ENCODE data around the gene EXOC3L4.

The EXOC3L4 gene

DNA sequence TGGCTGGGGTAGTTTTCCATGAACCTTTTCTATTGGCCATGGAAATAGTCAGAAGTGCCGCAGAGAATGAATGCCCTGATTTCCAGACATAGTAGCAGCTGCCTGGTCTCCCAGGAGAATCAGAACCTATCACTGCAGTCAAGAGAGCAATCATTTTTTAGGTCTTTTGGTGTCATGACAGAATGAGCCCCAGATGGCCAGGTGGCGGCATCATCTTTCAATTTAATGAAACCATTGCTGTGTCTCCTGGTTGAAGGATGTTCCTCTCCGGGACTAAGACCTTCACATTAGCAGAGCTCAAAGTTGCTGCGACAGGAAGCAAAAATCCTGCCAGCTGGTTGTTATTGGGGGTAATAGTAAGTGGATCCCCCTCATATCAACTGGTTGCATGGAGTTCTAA is 47.5 kb downstream of the EXOC3L4 start:
- no peak overlapping the region for H3K4me3 ChIP-seq (ENCODE audit: low read depth, low read length)
- DNase-seq (ENCODE audit: low read depth): no peak
- in situ Hi-C loops (cut with HindIII; ENCODE audit: low sequenced_read_pairs): no loop called here
- TF ChIP-seq, protein P1, sequence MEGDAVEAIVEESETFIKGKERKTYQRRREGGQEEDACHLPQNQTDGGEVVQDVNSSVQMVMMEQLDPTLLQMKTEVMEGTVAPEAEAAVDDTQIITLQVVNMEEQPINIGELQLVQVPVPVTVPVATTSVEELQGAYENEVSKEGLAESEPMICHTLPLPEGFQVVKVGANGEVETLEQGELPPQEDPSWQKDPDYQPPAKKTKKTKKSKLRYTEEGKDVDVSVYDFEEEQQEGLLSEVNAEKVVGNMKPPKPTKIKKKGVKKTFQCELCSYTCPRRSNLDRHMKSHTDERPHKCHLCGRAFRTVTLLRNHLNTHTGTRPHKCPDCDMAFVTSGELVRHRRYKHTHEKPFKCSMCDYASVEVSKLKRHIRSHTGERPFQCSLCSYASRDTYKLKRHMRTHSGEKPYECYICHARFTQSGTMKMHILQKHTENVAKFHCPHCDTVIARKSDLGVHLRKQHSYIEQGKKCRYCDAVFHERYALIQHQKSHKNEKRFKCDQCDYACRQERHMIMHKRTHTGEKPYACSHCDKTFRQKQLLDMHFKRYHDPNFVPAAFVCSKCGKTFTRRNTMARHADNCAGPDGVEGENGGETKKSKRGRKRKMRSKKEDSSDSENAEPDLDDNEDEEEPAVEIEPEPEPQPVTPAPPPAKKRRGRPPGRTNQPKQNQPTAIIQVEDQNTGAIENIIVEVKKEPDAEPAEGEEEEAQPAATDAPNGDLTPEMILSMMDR (IDR thresholded peaks at IDR 0.05; ENCODE audit: low read depth, low read length, missing control alignments): no peak

DNA sequence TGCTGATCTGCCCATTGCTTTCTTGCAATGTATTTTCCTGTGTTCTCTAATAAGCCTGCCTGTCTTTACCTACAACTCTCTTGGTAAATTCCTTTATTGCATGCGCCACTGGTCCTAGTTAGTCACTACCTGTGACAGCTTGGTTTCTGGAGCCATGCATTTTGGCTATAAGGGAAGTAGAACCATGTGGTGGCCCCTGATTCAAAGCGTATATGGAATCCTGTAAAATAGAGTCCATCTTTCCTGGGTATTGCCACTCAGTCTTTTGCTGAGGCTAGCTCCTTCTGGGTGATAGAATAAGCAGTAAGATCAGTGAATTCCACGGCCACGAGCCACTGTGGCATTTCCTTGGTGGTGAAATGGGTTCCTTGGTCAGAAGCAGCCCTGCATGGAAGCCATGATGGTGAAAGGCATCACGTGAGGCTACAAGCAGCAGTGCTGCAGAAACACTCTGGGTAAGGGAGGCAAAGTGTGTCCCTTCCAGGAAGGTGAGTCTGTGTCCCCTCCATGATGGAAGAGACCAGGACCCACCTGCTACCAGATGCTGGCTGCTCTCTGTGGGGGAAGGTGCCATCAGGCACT is 48.3 kb downstream of the EXOC3L4 start:
- no peak overlapping the region for H3K4me3 ChIP-seq (ENCODE audit: low read depth, low read length)
- TF ChIP-seq, protein P1 (IDR thresholded peaks at IDR 0.05; ENCODE audit: low read depth, low read length, missing control alignments): no peak
- in situ Hi-C loops (cut with HindIII; ENCODE audit: low sequenced_read_pairs): no loop called here
- no peak for DNase-seq (ENCODE audit: low read depth)

DNA sequence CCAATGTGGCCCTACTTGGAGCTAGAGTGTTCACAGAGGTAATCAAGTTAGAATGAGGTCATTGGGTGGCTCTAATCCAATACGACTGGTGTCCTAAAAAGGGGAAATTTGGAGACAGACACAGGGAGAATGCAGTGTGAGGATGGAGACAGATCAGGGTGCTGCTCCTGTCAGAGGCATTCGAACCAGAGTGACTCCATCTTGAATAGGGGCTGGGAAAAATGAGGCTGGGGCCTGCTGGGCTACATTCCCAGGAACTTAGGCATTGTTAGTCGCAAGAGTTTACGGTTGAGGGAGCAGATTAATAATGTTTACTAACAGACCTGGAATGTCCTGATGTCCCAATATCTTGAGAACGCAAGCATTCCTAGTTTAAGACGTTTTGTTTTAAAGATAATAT is 49.0 kb downstream of the EXOC3L4 start:
- no peak for DNase-seq (ENCODE audit: low read depth)
- TF ChIP-seq, protein P1 (IDR thresholded peaks at IDR 0.05; ENCODE audit: low read depth, low read length, missing control alignments): no peak
- no peak overlapping the region for H3K4me3 ChIP-seq (ENCODE audit: low read depth, low read length)
- in situ Hi-C loops (cut with HindIII; ENCODE audit: low sequenced_read_pairs): no loop called here

DNA sequence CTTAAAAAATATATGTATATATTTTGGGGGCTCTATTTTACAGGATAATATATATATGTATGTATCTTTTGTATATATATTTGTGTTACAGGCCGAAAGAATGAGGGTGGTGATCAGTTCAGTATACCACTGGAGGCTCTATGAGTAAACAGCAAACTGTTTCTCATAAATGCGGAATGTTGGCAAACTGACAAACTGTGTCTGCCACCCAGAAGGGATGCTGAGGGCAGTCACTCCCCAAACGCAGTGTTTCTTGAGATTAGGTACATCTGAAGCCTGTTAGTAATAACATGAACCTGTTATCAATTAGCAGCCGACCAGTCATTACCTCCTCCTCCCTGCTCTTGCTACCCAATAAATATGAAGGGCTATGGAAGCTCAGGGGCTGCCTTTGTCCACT is 49.6 kb downstream of the EXOC3L4 start:
- H3K4me3 ChIP-seq (ENCODE audit: low read depth, low read length): no peak overlapping the region
- no peak for DNase-seq (ENCODE audit: low read depth)
- in situ Hi-C loops (cut with HindIII; ENCODE audit: low sequenced_read_pairs): no loop called here
- TF ChIP-seq, protein P1 (IDR thresholded peaks at IDR 0.05; ENCODE audit: low read depth, low read length, missing control alignments): no peak

DNA sequence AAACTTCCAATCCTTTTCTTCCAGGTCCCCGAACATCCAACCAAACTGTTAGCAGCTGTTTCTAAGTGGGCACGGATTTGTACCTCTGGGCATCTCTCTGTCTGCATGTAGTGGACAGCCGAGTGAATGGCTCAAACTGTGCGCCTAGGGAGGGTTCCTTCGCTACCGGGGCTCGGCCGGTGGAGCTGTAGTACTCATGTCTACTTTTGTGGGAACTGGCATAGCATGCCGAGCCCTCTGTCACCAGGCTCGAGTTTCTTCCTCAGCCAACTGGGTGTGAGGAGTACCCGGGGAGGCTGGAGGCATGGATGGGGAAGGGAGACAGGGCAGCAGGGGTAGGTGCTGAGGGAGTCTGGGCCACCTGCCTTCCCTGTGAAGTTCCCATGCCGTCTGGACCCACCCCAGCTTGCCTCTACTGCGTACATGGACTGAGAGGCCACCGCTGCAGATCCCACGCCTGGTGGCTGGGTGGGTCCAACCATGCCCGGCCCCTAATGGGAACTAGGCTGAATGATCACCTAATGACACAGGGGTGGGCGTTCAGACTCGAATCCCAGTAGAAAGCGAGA is 51.7 kb downstream of the EXOC3L4 start:
- no peak for DNase-seq (ENCODE audit: low read depth)
- no peak overlapping the region for H3K4me3 ChIP-seq (ENCODE audit: low read depth, low read length)
- TF ChIP-seq, protein P1 (IDR thresholded peaks at IDR 0.05; ENCODE audit: low read depth, low read length, missing control alignments): no peak
- in situ Hi-C loops (cut with HindIII; ENCODE audit: low sequenced_read_pairs): no loop called here

DNA sequence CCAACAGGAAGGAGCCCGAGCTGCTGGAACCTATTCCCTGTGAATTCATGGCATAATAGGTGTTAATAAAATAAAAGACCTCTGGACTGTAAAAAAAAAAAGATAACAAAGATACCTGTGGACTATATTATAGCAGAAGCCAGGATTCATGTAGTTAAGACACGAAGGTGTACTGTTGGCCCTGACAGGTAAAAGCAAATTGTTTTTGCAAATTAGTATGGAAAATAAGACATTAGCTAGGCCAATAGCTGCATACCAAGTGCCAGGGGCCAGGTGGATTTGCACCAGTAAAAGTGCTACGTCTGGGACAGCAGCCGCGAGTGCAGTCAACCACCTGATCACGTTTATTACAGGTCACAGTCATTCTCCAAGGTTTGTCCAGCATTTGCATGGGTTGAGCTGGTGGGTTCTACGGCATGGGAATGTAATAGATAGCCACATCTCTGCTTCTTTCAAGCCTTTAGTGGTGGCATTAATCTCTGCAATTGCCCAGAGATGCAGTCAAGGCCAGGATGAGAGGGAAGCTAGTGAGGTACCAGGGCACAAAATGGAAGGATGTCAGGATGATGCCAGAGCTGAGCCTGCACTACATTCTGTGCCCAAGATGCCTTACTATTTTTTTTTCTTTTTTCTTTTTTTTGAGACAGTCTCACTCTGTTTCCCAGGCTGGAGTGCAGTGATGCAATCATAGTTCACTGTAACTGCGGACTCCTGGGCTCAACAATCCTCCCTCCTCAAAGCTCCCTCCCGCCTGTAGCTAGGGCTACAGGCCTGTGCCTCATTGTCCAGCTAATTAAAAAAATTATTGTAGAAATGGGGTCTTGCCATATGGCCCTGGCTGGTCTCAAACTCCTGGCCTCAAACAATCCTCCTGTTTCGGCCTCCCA is 55.1 kb downstream of the EXOC3L4 start:
- TF ChIP-seq, protein P1 (IDR thresholded peaks at IDR 0.05; ENCODE audit: low read depth, low read length, missing control alignments): no peak
- in situ Hi-C loops (cut with HindIII; ENCODE audit: low sequenced_read_pairs): no loop called here
- H3K4me3 ChIP-seq (ENCODE audit: low read depth, low read length): no peak overlapping the region
- DNase-seq (ENCODE audit: low read depth): no peak
